Activated CD4-positive, alpha-beta T cell treated with anti-CD3 and anti-CD28 coated beads, Interleukin-2, Interleukin-6, amounts not matched to agents 100 ng/mL and 50 ng/mL, durations not matched to agents 16 hours and 8 hours (primary cell): Measurements from ENCODE around the gene ACTR2.
"Not testable (repeated sequence)": the region's sequence is repeated elsewhere in the genome, so short reads cannot be mapped to it uniquely, and the experiment has no call there.

Source experiments
- DNase-seq: peaks from one replicate; pipeline ENCODE4 v3.0.0-alpha.2; 2020

The ACTR2 gene

GRCh38 chr2:65314801-65315441, 87.3 kb downstream of the ACTR2 start:
- DNase-seq = no peak

DNA sequence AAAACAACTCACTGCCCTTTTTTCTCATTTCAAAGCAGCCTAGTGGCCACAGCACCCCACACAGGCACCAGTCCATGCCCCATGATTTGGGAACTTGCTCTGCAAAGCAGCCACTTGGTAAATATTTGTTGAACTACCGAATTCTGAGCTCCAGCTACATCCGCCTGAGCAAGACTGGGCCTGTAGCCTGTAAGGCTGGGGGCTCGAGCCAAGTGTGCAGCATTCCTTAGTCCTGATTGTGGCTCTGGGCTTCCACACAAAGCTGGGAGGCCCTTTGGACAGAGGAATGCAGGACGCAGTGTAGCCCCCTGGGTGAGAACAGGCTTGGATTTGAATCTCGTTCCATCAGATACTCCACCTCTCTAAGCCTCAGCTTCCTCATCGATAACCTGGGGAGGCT, 88.4 kb downstream of the ACTR2 start:
- DNase-seq = no peak

DNA sequence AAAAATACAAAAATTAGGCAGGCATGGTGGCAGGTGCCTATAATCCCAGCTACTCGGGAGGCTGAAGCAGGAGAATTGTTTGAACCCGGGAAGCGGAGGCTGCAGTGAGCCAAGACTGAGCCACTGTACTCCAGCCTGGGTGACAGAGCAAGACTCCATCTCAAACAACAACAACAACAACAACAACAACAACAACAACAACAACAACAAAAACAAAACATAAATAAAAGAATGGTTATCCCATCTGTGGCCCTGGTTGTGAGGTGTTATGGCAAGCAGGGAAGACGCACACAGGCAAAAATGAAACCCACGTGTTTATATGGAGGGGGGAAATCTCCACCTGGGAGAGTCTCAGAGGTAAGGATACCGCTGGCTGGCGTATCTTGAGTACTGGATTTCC, 89.7 kb downstream of the ACTR2 start:
- not testable (repeated sequence) for DNase-seq

DNA sequence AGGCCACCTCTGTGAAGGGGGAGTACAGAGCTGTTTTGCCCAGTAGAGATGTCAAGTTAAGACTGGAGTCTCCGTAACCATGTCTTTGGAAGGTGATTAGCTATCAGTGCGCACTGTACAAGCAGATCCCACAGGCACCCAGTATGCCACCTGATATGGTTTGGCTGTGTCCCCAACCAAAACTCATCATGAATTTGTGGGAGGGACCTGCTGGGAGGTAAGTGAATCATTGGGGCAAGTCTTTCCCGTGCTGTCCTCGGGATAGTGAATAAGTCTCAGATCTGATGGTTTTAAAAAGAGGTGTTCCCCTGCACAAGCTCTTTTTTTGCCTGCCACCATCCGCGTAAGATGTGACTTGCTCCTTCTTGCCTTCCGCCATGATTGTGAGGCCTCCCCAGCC, 90.2 kb downstream of the ACTR2 start:
- DNase-seq = no peak

DNA sequence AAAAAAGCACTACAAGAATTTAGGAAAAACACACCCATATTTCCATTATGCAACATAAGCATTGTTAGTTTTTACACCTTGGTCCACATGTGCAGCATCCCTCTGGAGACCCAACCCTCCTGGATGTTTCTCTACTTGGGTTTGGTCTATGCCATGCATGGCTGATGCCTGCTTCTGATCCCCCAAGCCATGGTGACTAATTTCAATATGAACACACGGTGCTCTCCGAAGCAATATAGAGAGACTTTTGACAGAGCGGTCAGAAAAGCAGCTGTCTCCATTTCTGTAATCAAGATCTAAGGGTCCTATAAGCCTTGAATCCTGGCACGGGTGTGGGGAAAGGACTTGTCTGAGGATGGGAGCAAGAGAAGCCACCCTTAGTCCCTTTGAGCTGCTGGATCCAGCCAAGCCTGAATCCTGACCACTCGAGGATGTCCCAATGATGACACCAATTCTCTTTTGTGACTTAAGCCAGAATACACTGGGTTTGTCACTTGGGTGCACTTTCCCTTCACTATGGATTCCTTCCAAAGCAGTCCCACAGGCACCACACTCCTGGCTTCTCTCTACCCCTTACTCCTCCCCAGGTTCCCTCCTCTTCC, 91.5 kb downstream of the ACTR2 start:
- peak; percentile 76 for DNase-seq

DNA sequence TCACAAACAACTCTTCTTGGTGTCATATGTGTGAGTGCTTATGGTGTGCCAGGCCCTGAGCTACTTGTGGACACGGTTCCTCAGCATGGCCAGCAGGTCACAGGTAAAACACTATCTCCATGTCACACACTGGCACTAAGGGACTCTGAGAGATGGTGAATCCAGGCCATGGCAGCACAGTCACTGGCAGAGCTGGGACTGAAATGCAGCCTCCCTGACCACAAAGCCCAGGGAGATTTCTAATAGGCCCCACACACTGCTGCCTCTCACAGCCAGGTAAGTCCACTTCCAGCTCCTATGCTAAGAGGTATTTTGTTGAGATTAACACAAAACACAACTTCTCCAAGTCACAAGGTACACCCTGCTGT, 92.0 kb downstream of the ACTR2 start:
- DNase-seq = no peak

DNA sequence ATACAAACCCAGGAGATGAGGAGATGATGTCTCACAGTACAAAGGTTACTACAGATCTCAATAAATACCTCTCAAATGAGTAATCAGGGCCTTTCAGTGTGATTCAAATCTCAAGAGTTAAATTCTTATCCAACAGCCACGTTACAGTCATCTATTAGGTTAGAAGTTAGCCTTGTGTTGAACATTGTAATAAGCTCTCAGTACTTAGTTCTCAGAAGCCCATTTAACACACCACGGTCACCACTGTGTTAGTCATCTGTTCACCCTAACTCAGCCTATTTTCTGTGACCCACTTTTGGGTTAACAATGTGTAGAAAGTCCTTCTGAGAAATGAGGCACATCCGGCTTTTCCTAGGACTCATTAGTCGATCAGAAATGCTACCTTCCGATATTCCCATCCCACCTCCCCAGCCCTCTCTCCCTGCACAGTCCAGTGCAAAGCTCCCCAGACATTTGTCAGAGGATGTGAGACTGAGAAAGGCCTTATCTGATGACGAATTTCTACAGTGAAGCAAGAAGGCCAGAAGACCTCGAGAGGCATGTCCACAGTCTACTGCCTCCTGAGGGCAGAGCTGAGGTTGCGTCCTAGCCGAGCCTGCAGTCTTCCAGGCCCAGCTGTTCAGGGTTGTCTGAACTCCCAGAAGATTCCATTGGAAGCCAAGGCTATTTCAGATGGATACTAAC, 92.6 kb downstream of the ACTR2 start:
- DNase-seq = peak; percentile 82
